HG03432 (cell line): ENCODE measurements around the gene SLC45A3.
A peak's percentile ranks its signal among the peaks of the same experiment; 100 is the strongest.
"Not testable (repeated sequence)": the region's sequence is repeated elsewhere in the genome, so short reads cannot be mapped to it uniquely, and the experiment has no call there.

ENCODE experiments used
- ATAC-seq: cut with Tn5 transposase; IDR thresholded peaks from one replicate; pipeline ENCODE4 v1.9.1; 2021; ENCODE audit warnings: mild to moderate bottlenecking, moderate library complexity; ENCODE audit not compliant: unreplicated experiment

SLC45A3 gene, protein sequence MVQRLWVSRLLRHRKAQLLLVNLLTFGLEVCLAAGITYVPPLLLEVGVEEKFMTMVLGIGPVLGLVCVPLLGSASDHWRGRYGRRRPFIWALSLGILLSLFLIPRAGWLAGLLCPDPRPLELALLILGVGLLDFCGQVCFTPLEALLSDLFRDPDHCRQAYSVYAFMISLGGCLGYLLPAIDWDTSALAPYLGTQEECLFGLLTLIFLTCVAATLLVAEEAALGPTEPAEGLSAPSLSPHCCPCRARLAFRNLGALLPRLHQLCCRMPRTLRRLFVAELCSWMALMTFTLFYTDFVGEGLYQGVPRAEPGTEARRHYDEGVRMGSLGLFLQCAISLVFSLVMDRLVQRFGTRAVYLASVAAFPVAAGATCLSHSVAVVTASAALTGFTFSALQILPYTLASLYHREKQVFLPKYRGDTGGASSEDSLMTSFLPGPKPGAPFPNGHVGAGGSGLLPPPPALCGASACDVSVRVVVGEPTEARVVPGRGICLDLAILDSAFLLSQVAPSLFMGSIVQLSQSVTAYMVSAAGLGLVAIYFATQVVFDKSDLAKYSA

DNA sequence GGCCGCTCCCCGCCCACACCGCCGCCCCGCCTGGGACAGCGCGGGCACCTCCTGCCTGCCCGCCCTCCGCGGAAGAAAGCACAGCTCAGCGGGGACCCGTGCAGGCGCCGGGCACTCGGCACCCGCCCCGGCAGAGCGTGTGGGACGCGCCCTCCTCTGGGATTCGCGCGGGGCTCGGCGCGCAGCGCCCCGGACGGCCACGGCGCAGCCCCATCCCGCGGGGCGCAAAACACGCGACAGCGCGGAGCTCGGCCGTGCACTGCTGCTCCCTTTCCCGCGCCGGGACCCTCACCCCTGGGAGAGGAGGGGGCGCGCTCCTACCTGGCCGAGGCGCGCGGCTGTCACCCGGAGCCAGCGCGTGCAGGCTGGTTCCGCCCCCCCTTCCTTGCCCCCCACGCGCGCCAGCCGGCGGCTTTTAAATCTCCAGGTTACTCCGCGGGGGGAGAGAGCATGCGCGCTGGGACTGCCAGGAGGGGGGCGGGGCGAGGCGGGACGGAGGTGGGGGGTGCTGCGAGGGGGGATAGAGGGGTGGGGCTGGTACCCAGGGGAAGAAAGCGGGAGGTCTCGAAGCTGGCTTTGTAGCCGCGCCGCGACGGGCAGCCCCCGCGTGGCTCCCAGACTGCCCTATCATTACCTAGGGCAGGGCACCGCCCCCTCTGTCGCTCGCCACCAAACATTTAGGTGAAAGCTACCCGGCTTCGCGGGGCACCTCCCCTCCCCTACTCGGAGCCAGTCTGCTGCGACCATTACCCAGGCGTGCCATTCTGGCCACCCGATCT, at the start of gene SLC45A3:
Gene SLC45A3 (minus strand): TSS at position 437 of the 779 bp plus-strand sequence. CDS start 15,853 bp downstream, outside the sequence.
- peak; percentile 74 for ATAC-seq

DNA sequence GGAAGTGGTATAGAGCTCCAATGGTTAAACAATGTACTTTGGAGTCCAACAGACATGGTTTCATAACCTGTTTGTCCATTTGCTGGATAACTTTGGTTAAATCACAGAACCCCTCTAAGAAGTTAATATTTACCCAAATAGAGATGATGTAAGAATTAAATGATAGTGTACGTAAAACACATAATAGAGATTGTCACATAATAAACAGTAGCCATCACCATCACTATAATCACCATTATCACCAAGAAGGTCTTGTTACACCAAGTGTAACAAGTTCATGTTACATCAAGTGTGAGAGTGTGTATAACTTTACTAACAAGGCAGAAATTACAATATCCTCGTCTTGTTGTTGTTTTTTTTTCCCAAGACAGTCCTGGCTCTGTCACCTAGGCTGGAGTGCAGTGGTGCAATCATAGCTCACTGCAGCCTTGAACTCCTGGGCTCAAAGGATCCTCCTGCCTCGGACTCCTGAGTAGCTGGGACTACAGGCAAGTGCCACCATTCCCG, 46.4 kb upstream of the SLC45A3 start:
- no peak for ATAC-seq

DNA sequence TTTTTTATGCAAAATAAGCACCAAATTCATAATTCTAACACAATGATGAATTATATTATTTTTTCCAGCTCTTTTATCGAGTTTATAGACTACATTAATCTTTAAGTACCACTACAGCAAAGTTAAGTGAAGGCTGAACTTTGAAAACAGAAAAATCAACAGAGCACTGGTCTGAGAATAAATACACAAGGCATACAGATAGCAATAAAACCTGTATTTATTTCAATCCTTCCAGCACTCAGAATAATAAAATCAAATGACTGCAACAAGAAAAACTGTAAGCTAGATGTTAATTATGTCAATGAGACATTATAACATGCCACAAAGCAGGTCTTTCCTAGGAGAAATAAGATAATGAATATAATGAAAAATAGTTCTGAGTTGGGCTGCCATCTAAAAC, 45.2 kb upstream of the SLC45A3 start:
- ATAC-seq, result no peak

DNA sequence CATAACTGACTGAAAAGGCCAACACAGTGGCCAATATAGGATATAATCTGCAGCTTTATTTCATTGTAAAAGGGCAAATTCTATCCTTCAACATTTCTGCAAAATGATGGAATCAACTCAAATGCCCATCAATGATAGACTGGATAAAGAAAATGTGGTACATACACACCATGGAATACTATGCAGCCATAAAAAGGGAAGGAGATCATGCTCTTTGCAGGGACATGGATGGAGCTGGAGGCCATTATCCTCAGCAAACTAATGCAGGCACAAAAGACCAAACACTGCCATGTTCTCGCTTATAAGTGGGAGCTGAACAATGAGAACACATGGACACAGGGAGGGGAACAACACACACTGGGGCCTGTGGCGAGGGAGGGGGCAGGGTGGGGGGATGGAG, 40.4 kb upstream of the SLC45A3 start:
- ATAC-seq, result not testable (repeated sequence)

DNA sequence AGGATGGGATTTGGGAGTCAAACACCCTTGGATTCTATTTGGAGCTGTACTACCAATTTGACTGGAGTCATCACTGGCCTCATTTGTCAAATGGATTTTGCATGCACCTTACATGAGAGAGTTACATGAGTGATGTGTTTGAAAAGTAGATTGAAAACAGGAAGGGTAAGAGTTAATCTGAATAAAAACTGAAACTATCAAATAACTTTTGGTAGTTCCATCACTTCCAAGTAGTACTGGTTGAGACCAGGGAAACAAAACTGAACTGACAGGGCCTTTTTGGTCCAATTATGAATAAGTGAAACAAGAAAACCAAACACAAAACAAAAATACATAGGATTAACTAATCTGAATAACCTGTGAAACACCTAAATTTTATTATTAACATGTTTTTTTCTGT, 39.5 kb upstream of the SLC45A3 start:
- ATAC-seq, result no peak

DNA sequence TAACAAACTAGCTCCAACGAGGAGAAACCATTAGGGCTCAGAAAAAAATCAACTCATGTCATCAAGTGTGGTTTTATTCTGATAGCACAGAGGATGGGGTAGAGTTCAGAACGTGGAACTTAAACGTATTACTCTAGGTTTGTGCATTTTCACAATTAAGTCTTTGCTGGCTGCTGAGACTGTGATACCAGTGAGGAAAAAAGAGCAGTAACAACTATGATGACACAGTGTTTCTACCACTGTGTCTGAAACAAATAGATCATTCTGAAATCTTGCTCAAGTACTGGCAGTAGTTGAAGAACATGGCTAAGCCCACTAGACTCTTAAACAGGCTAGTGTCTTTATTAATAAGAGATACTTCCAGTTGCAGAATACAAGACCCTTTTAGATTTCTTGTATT, 38.7 kb upstream of the SLC45A3 start:
- no peak for ATAC-seq

DNA sequence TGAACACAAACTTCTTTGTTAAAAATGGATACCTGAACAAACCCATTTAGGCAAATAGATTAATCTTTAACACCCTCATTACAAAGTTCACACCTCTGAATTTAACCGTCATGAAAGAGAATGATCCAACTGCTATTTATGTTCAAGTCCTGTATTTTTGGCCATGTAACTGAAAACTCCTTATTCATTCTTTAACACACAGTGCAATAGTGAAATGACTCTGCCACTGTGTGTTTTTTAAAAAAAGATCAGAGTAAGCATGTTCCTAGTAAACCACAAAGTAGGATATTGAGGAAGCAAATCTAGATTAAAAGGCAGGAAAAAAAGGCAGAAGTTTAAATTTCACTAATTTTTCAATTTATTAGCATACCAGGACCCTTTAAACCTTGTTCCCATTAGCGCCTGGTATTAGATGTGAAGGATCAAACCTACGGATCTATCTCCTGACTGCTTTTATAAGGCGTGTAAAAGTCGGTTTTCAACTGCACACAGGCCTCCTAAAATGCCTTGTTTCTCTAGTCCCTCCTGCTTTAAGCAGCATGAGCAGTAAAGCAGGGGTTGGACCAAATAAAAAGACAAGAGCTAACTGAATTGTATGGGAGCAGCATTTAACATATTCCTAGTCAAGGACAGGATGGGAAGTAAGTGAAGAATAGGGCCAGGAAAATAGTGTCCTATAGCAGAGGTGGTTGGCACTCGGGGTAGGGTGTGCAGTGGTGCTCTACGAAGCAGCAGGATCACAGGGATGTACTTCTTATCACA, 36.2 kb upstream of the SLC45A3 start:
- no peak for ATAC-seq

DNA sequence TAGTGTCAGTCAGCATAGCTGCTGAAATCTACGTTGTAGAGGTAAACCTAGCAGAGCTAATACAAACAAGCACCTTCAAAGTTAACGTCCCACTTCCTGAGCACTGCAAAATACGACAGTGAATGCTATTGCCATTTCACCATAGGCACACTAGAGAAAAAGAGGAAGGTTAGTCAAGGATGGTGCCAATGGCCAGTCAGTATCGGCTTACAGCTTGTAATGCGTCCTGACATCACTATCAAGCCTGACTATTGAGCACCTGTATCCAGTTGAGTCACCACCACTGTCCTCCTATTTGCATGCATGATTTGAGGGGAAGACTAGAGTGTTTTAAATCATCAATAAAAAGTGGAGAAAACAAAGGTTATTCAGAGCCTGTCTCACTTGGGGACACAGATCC, 35.3 kb upstream of the SLC45A3 start:
- ATAC-seq, result no peak

DNA sequence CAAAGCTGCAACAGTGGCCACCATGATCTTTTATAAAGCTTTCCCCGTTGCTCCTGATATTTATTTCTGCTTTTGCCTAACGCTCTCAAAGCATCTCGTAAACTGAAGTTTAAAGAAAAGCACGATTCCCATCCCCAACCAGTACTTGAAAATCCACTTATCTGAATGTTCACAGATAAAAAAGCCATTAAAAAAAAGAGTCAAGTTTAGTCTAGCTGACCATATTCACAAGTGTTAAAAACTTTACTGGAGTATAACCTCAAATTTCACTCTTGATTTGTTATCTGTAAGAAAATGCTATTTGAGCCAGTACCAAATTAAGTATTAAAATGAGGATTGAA, 34.6 kb upstream of the SLC45A3 start:
- no peak for ATAC-seq

DNA sequence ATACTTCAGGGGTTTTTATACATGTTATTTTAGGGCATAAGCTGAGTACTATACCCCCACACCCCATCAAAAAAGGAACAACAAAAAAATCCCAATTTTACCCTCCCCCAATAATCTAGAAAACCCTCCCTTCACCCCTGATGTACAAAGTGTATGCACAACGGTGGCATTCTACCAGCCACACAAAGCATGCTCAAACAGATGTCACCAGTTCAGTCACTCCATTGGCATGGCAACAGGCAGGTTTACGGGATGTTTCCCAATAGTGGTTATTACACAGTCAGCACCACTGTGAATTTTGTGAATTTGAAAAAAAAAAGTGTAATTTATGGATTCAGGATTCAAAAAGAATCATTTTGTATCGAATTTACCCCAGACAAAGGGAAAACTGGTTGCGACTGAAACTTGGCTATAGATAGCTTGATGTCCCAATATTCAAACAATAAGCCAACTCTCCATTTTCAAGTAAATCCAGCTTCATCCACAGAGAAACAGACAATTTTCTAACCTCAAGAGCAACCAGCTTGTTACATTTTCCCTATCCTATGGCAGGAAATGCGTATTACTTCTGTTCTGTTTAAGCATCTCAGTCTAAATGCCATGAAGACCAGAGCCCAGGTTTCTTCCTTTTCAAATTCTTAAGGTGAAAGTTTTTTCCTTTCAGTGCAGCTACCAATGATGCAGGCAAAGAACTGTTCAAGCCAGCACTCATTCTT, 34.0 kb upstream of the SLC45A3 start:
- ATAC-seq, result no peak

DNA sequence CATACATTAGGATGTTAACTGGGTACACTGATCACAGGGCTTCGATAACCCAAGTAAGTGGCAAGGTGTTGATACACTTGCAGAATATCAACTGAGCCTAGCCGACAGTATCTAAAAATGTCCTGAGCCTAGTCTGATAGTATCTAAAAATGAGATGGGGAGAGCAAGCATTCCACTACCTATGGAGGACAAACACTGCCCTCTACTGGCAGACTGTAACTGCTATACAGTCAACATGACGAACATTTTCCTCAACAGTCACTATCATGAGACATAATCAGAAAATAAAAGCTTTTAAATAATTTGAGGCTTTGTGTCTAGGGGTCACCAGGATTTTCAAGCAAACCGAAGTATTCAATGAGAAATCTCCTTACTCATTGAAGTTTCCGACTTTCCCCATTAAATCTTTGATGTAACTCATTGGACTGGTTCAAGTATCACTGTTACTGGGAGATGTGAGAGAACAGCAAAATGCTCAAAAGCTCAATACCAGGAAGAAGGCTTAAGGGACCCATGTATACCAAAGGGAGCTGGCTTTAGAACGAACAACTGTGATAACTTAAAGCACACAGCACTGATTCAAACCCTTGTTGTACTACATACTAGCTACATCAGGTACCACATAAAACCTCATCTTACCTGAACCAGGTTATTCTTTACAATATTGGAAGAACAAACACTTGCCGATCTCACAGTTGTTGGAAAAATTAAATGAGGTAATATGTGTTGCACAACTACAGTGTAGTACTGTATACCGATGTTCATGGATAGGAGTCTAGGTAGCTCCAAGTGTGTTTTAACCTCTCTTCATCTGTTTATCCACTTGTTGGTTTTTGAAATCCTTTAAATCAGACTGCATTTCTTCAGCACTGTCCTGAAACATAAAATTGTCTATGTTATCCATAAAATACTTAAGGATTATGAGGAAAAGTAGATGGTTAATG, 31.1 kb upstream of the SLC45A3 start:
- ATAC-seq, result peak; percentile 54

DNA sequence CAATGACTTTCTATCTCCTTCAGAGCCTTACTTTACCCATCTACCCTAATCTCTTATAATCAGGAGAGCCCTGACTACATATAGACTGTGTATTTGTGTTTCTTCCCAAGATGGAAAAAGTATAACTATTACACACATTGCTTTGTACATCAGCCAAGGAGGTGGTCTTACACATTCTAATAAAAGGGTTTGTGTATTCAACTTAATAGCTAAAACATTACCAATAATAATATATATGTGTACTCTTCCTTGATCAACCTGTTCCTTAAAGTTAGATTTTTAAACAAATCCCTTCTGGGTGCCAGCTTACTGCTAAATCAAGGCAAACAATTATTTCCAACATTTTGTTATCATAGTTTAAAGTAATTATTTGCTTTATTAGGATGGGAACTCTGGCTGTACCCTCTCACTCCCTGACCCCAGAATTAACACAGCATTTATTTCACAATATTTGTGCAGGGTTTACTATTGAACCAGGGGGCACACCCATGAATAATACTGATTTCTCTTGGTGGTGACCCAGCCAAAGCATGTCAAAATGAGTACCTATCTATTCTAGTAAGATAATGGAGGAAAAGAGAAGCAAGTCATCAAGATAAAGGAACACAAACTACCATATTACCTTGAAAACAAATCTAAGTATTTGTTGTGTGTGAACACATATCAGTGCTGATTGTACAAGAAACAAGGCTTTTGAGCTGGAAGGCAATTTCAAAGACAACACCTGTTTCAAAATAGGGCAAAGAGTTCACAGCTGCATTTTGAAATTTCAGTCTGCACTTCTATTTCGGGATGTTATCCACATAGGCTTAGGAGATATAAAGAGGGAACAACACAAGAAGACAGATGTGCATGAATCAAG, 30.1 kb upstream of the SLC45A3 start:
- no peak for ATAC-seq

DNA sequence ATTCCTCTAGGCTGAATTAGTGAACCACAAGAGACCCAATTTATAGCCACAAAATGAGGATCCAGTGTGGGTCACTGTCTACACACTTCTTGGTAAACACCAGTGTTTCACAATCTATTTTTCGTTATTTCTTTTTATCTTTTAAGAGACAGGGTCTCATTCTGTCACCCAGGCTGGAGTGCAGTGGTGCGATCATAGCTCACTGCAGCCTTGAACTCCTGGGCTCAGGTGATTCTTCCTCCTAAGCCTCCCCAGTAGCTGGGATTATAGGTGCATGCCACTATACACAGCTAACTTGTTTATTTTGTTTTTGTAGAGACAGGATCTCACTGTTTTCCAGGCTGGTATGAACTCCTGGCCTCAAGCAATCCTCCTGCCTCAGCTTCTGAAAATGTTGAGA, 29.3 kb upstream of the SLC45A3 start:
- no peak for ATAC-seq

DNA sequence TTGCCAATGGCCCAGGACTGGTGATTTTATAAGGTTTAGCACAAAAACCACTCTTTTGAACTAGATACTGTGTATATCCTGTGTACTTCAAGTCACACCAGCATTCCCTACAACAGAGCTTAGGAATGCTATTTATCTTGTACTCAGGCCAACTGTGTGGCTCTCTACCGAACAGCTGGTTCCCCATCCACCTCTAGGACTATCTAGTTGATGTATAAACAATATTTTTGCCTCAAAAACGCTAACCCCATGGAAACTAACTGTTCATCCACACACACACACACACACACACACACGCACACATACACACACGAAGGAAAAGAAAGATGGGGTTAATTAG, 28.7 kb upstream of the SLC45A3 start:
- no peak for ATAC-seq

DNA sequence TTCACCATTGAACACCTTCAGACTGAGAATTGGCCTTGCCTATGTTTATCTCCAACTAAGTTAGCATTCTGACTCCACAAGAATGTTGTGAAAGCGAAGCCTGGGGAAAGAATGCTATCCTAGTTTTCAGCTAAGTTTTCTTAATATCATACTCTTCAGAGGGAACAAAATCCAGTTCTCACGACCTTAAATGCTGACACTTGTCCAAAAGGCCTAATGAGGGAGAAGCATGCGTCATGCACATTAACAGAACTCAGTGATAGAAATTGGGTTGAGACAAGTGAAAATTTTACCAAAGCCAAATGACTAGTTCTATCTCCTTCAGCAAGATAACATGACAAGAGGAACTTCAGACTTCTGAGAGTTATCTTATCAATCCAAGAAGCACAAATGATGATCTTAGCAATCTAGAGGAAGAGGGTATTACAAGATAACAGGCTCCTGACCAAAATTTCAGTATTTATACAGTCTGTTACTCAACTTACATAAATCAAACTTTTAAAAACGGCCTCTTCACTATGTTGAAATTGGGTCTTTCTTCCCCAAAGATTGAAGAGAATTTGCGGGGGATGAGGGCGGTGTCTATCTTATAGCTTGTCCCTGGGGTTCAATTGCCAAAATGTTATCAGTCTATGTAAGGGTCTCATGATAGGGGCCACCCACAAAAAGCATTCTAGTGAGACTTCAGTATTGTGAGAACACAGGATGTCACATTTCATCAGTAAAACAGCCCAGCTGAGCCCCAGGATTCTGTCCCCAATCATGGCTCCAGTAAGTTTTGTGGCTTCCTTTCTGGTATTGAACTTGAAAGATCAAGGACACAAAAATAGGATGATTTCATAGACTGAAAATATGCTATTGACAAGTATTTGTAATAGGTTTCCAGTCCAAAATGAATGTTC, 26.5 kb upstream of the SLC45A3 start:
- no peak for ATAC-seq

DNA sequence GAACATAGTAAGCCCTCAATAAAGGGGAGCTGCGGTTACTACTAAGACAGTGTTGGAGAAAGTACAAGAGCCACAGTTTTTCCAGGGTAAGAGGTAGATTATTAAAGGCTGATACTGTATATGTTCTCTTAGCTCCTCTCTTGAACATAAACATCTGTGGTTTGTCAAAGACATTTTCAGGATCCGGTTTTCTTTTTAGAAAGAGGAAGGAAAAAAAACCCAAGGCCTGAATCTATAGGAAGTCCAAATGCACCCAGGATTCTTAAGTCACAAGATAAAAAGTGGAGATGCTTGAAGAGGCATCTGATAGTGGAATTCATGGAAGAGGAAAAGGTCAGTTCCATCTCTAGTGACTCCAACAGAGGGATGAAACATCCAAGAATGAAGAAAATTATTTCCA, 24.6 kb upstream of the SLC45A3 start:
- ATAC-seq, result no peak

DNA sequence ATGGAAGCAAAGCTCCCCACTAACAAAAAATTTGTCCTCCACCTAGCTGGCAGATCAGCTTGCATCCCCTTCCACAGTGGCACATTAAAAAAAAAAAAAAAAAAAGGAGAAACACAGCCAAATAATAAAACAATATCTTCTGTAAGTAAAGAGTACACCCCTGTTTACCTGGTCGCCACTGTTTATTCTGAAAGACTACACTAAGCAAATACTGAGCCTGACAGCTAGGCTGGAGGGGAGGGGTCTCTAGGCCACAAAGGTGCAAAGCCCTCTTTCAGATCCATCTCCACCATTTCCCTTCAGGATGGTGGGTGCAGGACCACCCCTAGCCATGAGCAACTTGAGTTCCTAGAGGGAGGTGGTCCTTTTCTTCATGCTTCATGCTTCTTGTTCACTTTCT, 22.8 kb upstream of the SLC45A3 start:
- no peak for ATAC-seq

DNA sequence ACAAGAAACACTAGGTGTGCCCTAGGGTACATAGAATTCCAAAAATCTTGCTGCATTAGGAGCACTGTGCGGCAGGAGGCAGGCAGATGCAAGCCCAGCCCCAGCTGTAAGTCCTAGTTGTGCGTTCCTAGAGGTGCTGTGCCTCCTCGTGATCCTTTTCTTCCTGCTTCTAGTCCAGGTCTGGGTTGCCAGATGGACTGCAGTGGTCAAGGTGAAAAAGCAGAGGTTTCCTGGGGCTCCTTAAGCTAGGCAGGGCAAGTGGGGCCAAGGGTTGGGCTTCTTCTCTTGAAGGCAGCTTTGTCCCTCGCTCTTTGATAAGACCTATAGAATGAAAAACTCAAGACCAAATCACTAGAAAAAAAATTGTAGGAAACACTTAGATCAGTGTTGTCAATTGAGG, 21.6 kb upstream of the SLC45A3 start:
- ATAC-seq, result no peak
